Measurements from ENCODE around the gene RNF212. TPM values are rescaled to one million over a fixed set of nuclear protein-coding genes. Genes with fewer than 3 reads are reported as not detected.

Gene RNF212
- total RNA-seq, 3 donors from 2014 or later (not counting 1 experiment from before 2014, with no cell fraction given), result 1.0 to 2.0 (median 1.7) TPM

DNA sequence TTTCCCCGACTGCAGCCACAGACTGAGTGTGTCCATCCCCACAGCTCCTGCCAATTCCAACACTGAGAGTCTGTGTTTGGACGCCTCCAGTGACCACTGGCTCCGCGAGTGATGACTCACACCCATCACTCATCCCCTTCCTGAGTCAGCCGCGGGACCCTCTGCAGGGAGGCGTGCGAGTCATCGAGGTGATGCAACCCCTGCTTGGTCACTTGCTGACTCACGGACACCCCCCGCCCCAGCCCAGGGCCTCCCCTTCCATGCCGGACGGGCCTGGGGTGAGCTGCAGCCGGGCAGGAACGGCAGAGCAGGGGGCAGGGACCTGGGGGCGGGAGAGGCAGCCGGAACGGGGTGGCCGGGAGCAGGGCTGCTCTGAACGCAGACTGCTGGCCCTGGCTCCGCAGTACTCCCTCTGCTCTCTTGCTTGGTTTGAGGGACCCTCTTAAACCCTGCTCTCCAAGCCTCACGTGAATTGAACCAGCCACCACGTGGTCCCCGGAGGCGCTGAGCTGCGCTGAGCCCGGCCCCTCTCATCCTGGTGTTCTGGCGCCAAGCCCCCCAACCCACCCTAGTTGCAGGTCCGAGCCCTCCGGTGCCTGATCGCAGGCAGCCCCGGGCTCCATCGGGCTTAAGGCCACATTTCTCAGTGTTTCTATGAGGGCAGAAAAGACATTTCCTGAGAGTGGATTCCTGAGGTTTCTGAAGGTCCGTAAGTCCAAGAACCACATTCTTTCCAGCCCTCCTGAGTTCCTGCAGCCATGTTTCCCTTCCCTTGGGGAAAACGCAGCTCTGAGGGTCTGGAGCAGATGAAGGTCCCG, 69.5 kb downstream of the RNF212 start:
- Mint-ChIP-seq H3K9me3 (no peaks in the 10 kb centered on the region), H3K36me3 (no peaks in the 10 kb centered on the region), H3K27me3 (ENCODE audit: low read depth in 2 of 2) (peaks cover 24 to 28% of the 10 kb centered on the region in 2 donors), H3K4me1 (peaks cover 0 to 4% of the 10 kb centered on the region in 2 donors), H3K4me3 (no peak overlapping the region), H3K27ac (no peak overlapping the region)
- WGBS (ENCODE audit: insufficient coverage), result 25% methylated on average over 36 of the region's 36 CpGs
- peaks cover 6% of the 10 kb centered on the region for H3K27me3 ChIP-seq (ENCODE audit: control insufficient read depth, insufficient read depth, low read length)
- no peaks in the 10 kb centered on the region for H3K36me3 ChIP-seq (ENCODE audit: control insufficient read depth, insufficient read depth, low read length)
- H3K4me3 ChIP-seq (ENCODE audit: low read length), result no peak overlapping the region
- ATAC-seq, result peak; percentile 44 to 66 (median 45)
- intact Hi-C loops (cut with micrococcal nuclease), result no loop called here
- no peaks in the 10 kb centered on the region for H3K4me1 ChIP-seq (ENCODE audit: control insufficient read depth, insufficient read depth, low read length)
- H3K9me3 ChIP-seq (ENCODE audit: control insufficient read depth, insufficient read depth, low read length), result no peaks in the 10 kb centered on the region
- H3K27ac ChIP-seq (ENCODE audit: low read length), result no peak overlapping the region
- TF ChIP-seq, protein P1, sequence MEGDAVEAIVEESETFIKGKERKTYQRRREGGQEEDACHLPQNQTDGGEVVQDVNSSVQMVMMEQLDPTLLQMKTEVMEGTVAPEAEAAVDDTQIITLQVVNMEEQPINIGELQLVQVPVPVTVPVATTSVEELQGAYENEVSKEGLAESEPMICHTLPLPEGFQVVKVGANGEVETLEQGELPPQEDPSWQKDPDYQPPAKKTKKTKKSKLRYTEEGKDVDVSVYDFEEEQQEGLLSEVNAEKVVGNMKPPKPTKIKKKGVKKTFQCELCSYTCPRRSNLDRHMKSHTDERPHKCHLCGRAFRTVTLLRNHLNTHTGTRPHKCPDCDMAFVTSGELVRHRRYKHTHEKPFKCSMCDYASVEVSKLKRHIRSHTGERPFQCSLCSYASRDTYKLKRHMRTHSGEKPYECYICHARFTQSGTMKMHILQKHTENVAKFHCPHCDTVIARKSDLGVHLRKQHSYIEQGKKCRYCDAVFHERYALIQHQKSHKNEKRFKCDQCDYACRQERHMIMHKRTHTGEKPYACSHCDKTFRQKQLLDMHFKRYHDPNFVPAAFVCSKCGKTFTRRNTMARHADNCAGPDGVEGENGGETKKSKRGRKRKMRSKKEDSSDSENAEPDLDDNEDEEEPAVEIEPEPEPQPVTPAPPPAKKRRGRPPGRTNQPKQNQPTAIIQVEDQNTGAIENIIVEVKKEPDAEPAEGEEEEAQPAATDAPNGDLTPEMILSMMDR (IDR thresholded peaks at IDR 0.05), result no peak
- no peak for DNase-seq

DNA sequence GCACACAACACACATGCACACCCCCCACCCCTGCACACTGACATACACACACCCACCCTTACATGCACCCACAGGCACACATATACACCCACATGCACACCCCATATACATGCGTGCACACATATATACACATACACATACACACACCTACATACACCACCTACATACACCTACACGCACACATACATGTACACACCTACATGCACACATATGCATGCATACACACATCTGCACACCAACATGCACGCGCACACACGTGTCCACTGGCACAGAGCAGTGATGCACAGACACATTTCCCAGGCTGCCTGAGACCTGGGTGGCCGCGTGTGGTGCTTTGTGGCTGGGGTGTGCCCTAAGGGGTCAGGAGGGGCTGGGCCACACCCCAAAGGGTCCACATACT, 70.2 kb downstream of the RNF212 start:
- 77% methylated on average over 7 of the region's 7 CpGs for WGBS (ENCODE audit: insufficient coverage)
- Mint-ChIP-seq H3K27me3 (ENCODE audit: low read depth in 2 of 2) (peaks cover 21 to 22% of the 10 kb centered on the region in 2 donors), H3K9me3 (no peaks in the 10 kb centered on the region), H3K27ac (no peak overlapping the region), H3K4me1 (peaks cover 0 to 4% of the 10 kb centered on the region in 2 donors), H3K4me3 (no peak overlapping the region), H3K36me3 (no peaks in the 10 kb centered on the region)
- Histone ChIP-seq H3K4me1 (ENCODE audit: control insufficient read depth, insufficient read depth, low read length) (no peaks in the 10 kb centered on the region), H3K36me3 (ENCODE audit: control insufficient read depth, insufficient read depth, low read length) (no peaks in the 10 kb centered on the region), H3K27me3 (ENCODE audit: control insufficient read depth, insufficient read depth, low read length) (peaks cover 6% of the 10 kb centered on the region), H3K27ac (ENCODE audit: low read length) (no peak overlapping the region), H3K9me3 (ENCODE audit: control insufficient read depth, insufficient read depth, low read length) (no peaks in the 10 kb centered on the region), H3K4me3 (ENCODE audit: low read length) (no peak overlapping the region)
- intact Hi-C loops (cut with micrococcal nuclease), result no loop called here
- DNase-seq (no peak), ATAC-seq (no peak)
- TF ChIP-seq, protein P1 (IDR thresholded peaks at IDR 0.05), result no peak

DNA sequence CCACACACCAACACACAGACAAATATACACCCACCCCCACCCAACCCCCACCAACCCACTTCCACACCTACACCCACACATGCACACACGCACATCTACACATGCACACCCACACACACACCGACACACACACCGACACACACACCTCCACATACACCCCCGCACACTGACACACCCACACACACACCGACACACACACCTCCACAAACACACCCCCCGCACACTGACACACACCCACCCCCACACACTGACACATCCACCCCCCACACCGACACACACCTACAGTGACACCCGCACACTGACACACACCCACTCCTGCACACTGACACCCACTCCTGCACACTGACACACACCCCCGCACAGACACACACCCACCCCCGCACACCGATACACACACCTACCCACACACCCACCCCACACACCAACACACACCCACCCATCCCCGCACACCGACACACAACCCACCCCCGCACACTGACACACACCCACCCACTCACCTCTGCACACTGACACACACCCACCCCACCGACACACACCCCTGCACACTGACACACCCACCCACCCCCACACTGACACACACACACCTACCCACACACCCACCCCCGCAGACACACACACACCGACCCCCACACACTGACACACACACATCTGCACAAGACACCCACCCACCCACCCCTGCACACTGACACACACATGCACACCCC, 70.9 kb downstream of the RNF212 start:
- Histone ChIP-seq H3K4me3 (ENCODE audit: low read length) (no peak overlapping the region), H3K27ac (ENCODE audit: low read length) (no peak overlapping the region), H3K27me3 (ENCODE audit: control insufficient read depth, insufficient read depth, low read length) (peaks cover 6% of the 10 kb centered on the region), H3K4me1 (ENCODE audit: control insufficient read depth, insufficient read depth, low read length) (no peaks in the 10 kb centered on the region), H3K36me3 (ENCODE audit: control insufficient read depth, insufficient read depth, low read length) (no peaks in the 10 kb centered on the region), H3K9me3 (ENCODE audit: control insufficient read depth, insufficient read depth, low read length) (no peaks in the 10 kb centered on the region)
- Mint-ChIP-seq H3K27ac (no peak overlapping the region), H3K36me3 (no peaks in the 10 kb centered on the region), H3K9me3 (no peaks in the 10 kb centered on the region), H3K4me3 (no peak overlapping the region), H3K27me3 (ENCODE audit: low read depth in 2 of 2) (peaks cover 14 to 19% of the 10 kb centered on the region in 2 donors), H3K4me1 (peaks cover 0 to 4% of the 10 kb centered on the region in 2 donors)
- TF ChIP-seq, protein P1 (IDR thresholded peaks at IDR 0.05), result no peak
- WGBS (ENCODE audit: insufficient coverage), result 84% methylated on average over 14 of the region's 17 CpGs
- intact Hi-C loops (cut with micrococcal nuclease), result no loop called here
- ATAC-seq (no peak), DNase-seq (no peak)

Measured in natural killer cell (primary cell).